Hematopoietic multipotent progenitor cell treated with erythropoietin and hydrocortisone succinate and interleukin-3 and kit ligand, for 17 days (in vitro differentiated cells): ENCODE measurements around the gene HUS1.
"Not testable (repeated sequence)": the region's sequence is repeated elsewhere in the genome, so short reads cannot be mapped to it uniquely, and the experiment has no call there.

Source experiments
- DNase-seq: peaks from one replicate; pipeline ENCODE4 v3.0.0-alpha.2; 2015; ENCODE audit warnings: low spot score

Gene HUS1

GRCh38 chr7:47923081-47923875 lies 56.1 kb downstream of the HUS1 start:
- DNase-seq: not testable (repeated sequence)

- DNase-seq: not testable (repeated sequence)
Observed at GRCh38 chr7:47916514-47916913, 62.9 kb downstream of the HUS1 start.

- DNase-seq: no peak
Observed at GRCh38 chr7:47915616-47915976, 63.8 kb downstream of the HUS1 start.

- DNase-seq: no peak
Observed at GRCh38 chr7:47914717-47915615, 64.4 kb downstream of the HUS1 start.
